Neuronal stem cell (in vitro differentiated cells): ENCODE measurements around the gene KRT6B.

Source experiments
- DNase-seq: peaks from one replicate; pipeline ENCODE4 v3.0.0-alpha.2; 2013; ENCODE audit warnings: low spot score
- H2AFZ ChIP-seq: one replicate; pipeline ENCODE4 v1.6.1; 2013; ENCODE audit warnings: mild to moderate bottlenecking, low read length, inconsistent platforms
- H2AK5ac ChIP-seq: 2 replicates; pipeline ENCODE4 v1.6.1; 2013; ENCODE audit warnings: low read depth, mild to moderate bottlenecking, inconsistent platforms, low read length, moderate library complexity, mixed read lengths
- H2BK120ac ChIP-seq: 2 replicates; pipeline ENCODE4 v1.6.1; 2013; ENCODE audit warnings: low read depth, mild to moderate bottlenecking, inconsistent platforms, low read length, moderate library complexity, mixed read lengths
- H2BK12ac ChIP-seq: one replicate; pipeline ENCODE4 v1.6.1; 2013; ENCODE audit warnings: low read length, inconsistent platforms
- H2BK15ac ChIP-seq: 2 replicates; pipeline ENCODE4 v1.6.1; 2013; ENCODE audit warnings: mild to moderate bottlenecking, low read length, inconsistent platforms, mixed read lengths
- H2BK5ac ChIP-seq: one replicate; pipeline ENCODE4 v1.6.1; 2013; ENCODE audit warnings: inconsistent platforms, mild to moderate bottlenecking, low read length, moderate library complexity
- H3K14ac ChIP-seq: one replicate; pipeline ENCODE4 v1.6.1; 2013; ENCODE audit warnings: low read length, inconsistent platforms
- H3K18ac ChIP-seq: 2 replicates; pipeline ENCODE4 v1.6.1; 2013; ENCODE audit warnings: low read length, inconsistent platforms
- H3K23ac ChIP-seq: 2 replicates; pipeline ENCODE4 v1.6.1; 2013; ENCODE audit warnings: low read depth, mild to moderate bottlenecking, mixed read lengths, low read length, inconsistent platforms; ENCODE audit not compliant: poor library complexity
- H3K27ac ChIP-seq: replicated peaks from 3 replicates; pipeline ENCODE4 v1.5.1; 2013; ENCODE audit warnings: low read length, inconsistent platforms
- H3K27me3 ChIP-seq, 3 experiments: 2 replicates each; pipeline ENCODE4 v1.6.1; 2013; ENCODE audit warnings: low read length in 3 of 3, mild to moderate bottlenecking in 2 of 3, inconsistent platforms in 1 of 3, low read depth in 1 of 3, mixed read lengths in 1 of 3, moderate library complexity in 1 of 3; ENCODE audit not compliant: control insufficient read depth in 3 of 3, insufficient read depth in 3 of 3
- H3K36me3 ChIP-seq, 2 donors: replicated peaks in 1 of 2; 2 replicates each; pipeline ENCODE4 v1.6.1; 2013; ENCODE audit warnings: low read length in 2 of 2; ENCODE audit not compliant: control insufficient read depth in 2 of 2, insufficient read depth in 2 of 2
- H3K4ac ChIP-seq: 2 replicates; pipeline ENCODE4 v1.6.1; 2013; ENCODE audit warnings: inconsistent platforms, mild to moderate bottlenecking, low read length, moderate library complexity
- H3K4me1 ChIP-seq, 2 donors: 1 replicate in 1 of 2; 2 replicates in 1 of 2; pipeline ENCODE4 v1.6.1; 2013; ENCODE audit warnings: low read length in 2 of 2, low read depth in 1 of 2; ENCODE audit not compliant: control insufficient read depth in 2 of 2, insufficient read depth in 1 of 2
- H3K4me2 ChIP-seq: one replicate; pipeline ENCODE4 v1.6.1; 2013; ENCODE audit warnings: mild to moderate bottlenecking, low read length, inconsistent platforms; ENCODE audit not compliant: insufficient read depth, poor library complexity, severe bottlenecking
- H3K4me3 ChIP-seq, 2 donors: 2 replicates each; pipeline ENCODE4 v1.5.1; 2013; ENCODE audit warnings: low read length in 2 of 2, mild to moderate bottlenecking in 2 of 2, inconsistent platforms in 1 of 2, moderate library complexity in 1 of 2
- H3K79me1 ChIP-seq: one replicate; pipeline ENCODE4 v1.6.1; 2013; ENCODE audit warnings: low read depth, mild to moderate bottlenecking, inconsistent platforms, low read length, moderate library complexity
- H3K9ac ChIP-seq: one replicate; pipeline ENCODE4 v1.6.1; 2013; ENCODE audit warnings: mild to moderate bottlenecking, low read depth, low read length, inconsistent platforms; ENCODE audit not compliant: poor library complexity
- H3K9me3 ChIP-seq, 2 donors: replicated peaks in 1 of 2; 2 replicates each; pipeline versions ENCODE3 to v1.6.1; 2013; ENCODE audit warnings: low read length in 2 of 2, mild to moderate bottlenecking in 2 of 2, inconsistent platforms in 1 of 2, low read depth in 1 of 2, mixed read lengths in 1 of 2, moderate library complexity in 1 of 2; ENCODE audit not compliant: control insufficient read depth in 2 of 2, insufficient read depth in 1 of 2
- H4K8ac ChIP-seq: one replicate; pipeline ENCODE4 v1.6.1; 2013; ENCODE audit warnings: low read depth, mild to moderate bottlenecking, inconsistent platforms, low read length, moderate library complexity
- H4K91ac ChIP-seq: one replicate; pipeline ENCODE4 v1.6.1; 2013; ENCODE audit warnings: low read length, low read depth, mild to moderate bottlenecking, inconsistent platforms; ENCODE audit not compliant: poor library complexity
- WGBS, 2 donors: extraction: QIAGEN DNeasy Blood & Tissue Kit; methylation state at CpG; one replicate each; pipeline ENCODE4 v1.1.7; 2013; ENCODE audit warnings: missing lambda C conversion rate in 2 of 2, mixed read lengths in 1 of 2; ENCODE audit not compliant: insufficient read length in 2 of 2, insufficient replicate concordance in 1 of 2; ENCODE audit errors: extremely low coverage in 2 of 2; 5-methylcytosine and 5-hydroxymethylcytosine counted together

KRT6B gene

DNA sequence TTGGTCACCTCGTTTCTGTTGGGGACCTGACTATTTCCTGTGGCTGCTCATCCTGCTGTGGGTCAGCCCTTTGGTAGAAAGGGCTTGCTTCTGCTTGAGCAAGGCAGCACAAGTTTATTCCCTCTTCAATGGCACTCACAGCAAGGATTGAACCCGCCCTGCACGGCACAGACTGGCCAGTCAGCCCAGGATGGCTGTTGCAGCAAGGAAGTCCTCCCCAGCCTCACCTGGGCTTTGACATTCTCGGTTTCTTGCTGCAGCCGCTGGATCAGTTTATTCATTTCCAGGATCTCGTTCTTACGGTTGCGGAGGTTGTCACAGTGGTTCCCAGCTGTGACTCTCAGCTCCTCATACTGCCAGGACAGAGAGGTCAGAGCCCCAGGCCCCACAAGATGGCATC, 55.3 kb downstream of the KRT6B start:
- Histone ChIP-seq H3K23ac (peak overlapping the region; percentile 7), H3K4me2 (no peak overlapping the region), H3K14ac (no peak overlapping the region), H2BK12ac (no peak overlapping the region), H2BK120ac (no peak overlapping the region), H4K8ac (no peak overlapping the region), H3K4ac (no peak overlapping the region), H3K27ac (no peak overlapping the region), H3K79me1 (no peaks in the 10 kb centered on the region), H3K27me3 (peaks cover 0 to 5% (median 2%) of the 10 kb centered on the region in 3 experiments), H4K91ac (no peak overlapping the region), H2AK5ac (no peak overlapping the region), H3K9me3 (peaks cover 0 to 2% of the 10 kb centered on the region in 2 donors), H3K18ac (no peak overlapping the region), H3K4me1 (no peaks in the 10 kb centered on the region), H3K4me3 (no peak overlapping the region), H2AFZ (no peak overlapping the region), H2BK5ac (no peak overlapping the region), H3K9ac (no peak overlapping the region), H3K36me3 (no peaks in the 10 kb centered on the region), H2BK15ac (no peak overlapping the region)
- no CpG with 5 or more reads among the region's 8 CpGs for WGBS, 2 donors
- no peak for DNase-seq
